ENCODE measurements around the gene SLC38A1.

The SLC38A1 gene

DNA sequence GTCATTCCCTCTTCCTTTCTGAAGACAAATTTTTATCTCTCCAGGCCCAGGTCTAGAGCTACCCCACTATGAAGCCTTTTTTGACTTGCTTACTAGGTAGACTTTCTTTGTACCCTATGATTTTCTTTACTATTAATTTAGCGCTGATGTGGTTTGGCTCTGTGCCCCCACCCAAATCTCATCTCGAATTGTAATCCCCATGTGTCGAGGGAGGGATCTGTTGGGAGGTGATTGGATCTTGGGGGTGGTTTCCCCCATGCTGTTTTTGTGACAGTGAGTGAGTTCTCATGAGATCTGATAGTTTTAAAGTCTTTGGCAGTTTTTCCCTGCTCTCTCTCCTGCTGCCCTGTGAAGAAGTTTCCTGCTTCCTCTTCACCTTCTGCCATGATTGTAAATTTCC, 118.1 kb downstream of the SLC38A1 start:
- DNase-seq (ENCODE audit: low spot score), result no peak
- no peak for TF ChIP-seq CTCF (IDR thresholded peaks at IDR 0.05; ENCODE audit: extremely low read depth, missing control alignments)

GRCh38 chr12:46149905-46150304, 118.9 kb downstream of the SLC38A1 start:
- TF ChIP-seq CTCF (IDR thresholded peaks at IDR 0.05; ENCODE audit: extremely low read depth, missing control alignments), result no peak
- no peak for DNase-seq (ENCODE audit: low spot score)

GRCh38 chr12:46149079-46149464, 119.8 kb downstream of the SLC38A1 start:
- no peak for DNase-seq (ENCODE audit: low spot score)
- no peak for TF ChIP-seq CTCF (IDR thresholded peaks at IDR 0.05; ENCODE audit: extremely low read depth, missing control alignments)

GRCh38 chr12:46148327-46149078, 120.3 kb downstream of the SLC38A1 start:
- no peak for DNase-seq (ENCODE audit: low spot score)
- no peak for TF ChIP-seq CTCF (IDR thresholded peaks at IDR 0.05; ENCODE audit: extremely low read depth, missing control alignments)

GRCh38 chr12:46147144-46147543, 121.7 kb downstream of the SLC38A1 start:
- TF ChIP-seq CTCF (IDR thresholded peaks at IDR 0.05; ENCODE audit: extremely low read depth, missing control alignments), result no peak
- DNase-seq (ENCODE audit: low spot score), result no peak

DNA sequence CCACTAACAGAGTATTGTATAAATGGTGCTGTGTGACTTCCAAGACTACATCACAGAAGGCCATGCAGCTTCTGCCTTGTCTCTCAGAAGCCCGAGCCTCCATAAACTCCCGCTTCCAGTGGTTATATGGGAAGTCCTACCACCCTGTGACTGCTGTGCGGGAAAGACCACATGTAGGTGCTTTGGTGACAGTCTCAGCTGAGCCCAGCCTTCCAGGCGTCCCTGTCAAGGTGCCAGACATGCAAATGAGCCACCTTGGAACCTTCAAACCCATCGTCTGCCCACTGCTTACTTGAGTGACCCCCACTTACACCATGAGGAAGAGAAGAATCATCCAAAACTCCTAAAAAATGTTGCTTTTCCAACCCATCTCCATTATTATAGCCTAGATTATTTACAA, 123.0 kb downstream of the SLC38A1 start:
- DNase-seq (ENCODE audit: low spot score), result no peak
- no peak for TF ChIP-seq CTCF (IDR thresholded peaks at IDR 0.05; ENCODE audit: extremely low read depth, missing control alignments)

- no peak for DNase-seq (ENCODE audit: low spot score)
- TF ChIP-seq CTCF (IDR thresholded peaks at IDR 0.05; ENCODE audit: extremely low read depth, missing control alignments), result no peak
Measured at GRCh38 chr12:46144433-46144832, 124.4 kb downstream of the SLC38A1 start.
